Endodermal cell (in vitro differentiated cells): ENCODE results near the gene DNAH8. TPM values are rescaled to one million over a fixed set of nuclear protein-coding genes. Genes with fewer than 3 reads are reported as not detected.

Experiments used
- DNase-seq: peaks from one replicate; pipeline ENCODE4 v3.0.0-alpha.2; 2017
- H3K27ac ChIP-seq: 2 replicates; pipeline ENCODE4 v1.5.1; 2013; ENCODE audit warnings: mild to moderate bottlenecking, low read depth, low read length, moderate library complexity
- H3K27me3 ChIP-seq: 2 replicates; pipeline ENCODE4 v1.6.1; 2013; ENCODE audit warnings: mild to moderate bottlenecking, low read length, moderate library complexity; ENCODE audit not compliant: insufficient read depth, control insufficient read depth, poor library complexity, severe bottlenecking
- H3K36me3 ChIP-seq: 2 replicates; pipeline ENCODE4 v1.7.0; 2013; ENCODE audit warnings: mild to moderate bottlenecking, low read length, moderate library complexity; ENCODE audit not compliant: control insufficient read depth, insufficient read depth
- H3K4me1 ChIP-seq: one replicate; pipeline ENCODE4 v1.7.0; 2013; ENCODE audit warnings: low read length; ENCODE audit not compliant: control insufficient read depth, insufficient read depth
- H3K4me3 ChIP-seq: 2 replicates; pipeline ENCODE4 v1.5.1; 2013; ENCODE audit warnings: mild to moderate bottlenecking, low read length, moderate library complexity
- H3K9ac ChIP-seq: 2 replicates; pipeline ENCODE4 v1.6.1; 2013; ENCODE audit warnings: mild to moderate bottlenecking, low read length, moderate library complexity; ENCODE audit not compliant: poor library complexity, severe bottlenecking; ENCODE audit errors: extremely low read depth
- H3K9me3 ChIP-seq: 2 replicates; pipeline ENCODE4 v1.6.1; 2013; ENCODE audit warnings: mild to moderate bottlenecking, low read length, moderate library complexity; ENCODE audit not compliant: control insufficient read depth
- H3K27ac Mint-ChIP-seq: 2 replicates; pipeline ENCODE4 v1.8.0; 2020; ENCODE audit warnings: mixed read lengths
- H3K27me3 Mint-ChIP-seq: 2 replicates; pipeline ENCODE4 v1.8.0; 2021; ENCODE audit warnings: mild to moderate bottlenecking, mixed read lengths; ENCODE audit not compliant: insufficient read depth
- H3K36me3 Mint-ChIP-seq: 2 replicates; pipeline ENCODE4 v1.8.0; 2020; ENCODE audit warnings: low read depth, mixed read lengths
- H3K4me1 Mint-ChIP-seq: 2 replicates; pipeline ENCODE4 v1.8.0; 2020; ENCODE audit warnings: mixed read lengths
- H3K4me3 Mint-ChIP-seq: 2 replicates; pipeline ENCODE4 v1.8.0; 2020; ENCODE audit warnings: mild to moderate bottlenecking, moderate library complexity, mixed read lengths
- H3K9me3 Mint-ChIP-seq: 2 replicates; pipeline ENCODE4 v1.8.0; 2020; ENCODE audit warnings: mild to moderate bottlenecking, mixed read lengths
- CTCF ChIP-seq: fragments of 200-600 bp; sonication (generic); conservative IDR thresholded peaks from 2 replicates; pipeline ENCODE4 v1.5.0; 2021; ENCODE audit warnings: antibody characterized with exemption, mild to moderate bottlenecking
- WGBS, 2 experiments: methylation state at CpG; one replicate each; pipeline versions ENCODE4 v1.1.5 to v1.1.7; 2013; ENCODE audit warnings: missing lambda C conversion rate in 2 of 2, mixed read lengths in 1 of 2; ENCODE audit not compliant: insufficient coverage in 1 of 2, insufficient read length in 1 of 2; 5-methylcytosine and 5-hydroxymethylcytosine counted together
- total RNA-seq, 2 donors: library from RNA; stranded (reverse); fragmentation: NEBNext Ultra II Directional in 1 of 2; extraction: Animal tissue kit (Norgen Biotek cat#: 25700) in 1 of 2; gene quantifications; 2 replicates in 1 of 2; 3 replicates in 1 of 2; pipeline ENCODE4 v1.2.1, GENCODE V29; 2021

Gene DNAH8
- total RNA-seq, 2 donors from 2014 or later: not detected

DNA sequence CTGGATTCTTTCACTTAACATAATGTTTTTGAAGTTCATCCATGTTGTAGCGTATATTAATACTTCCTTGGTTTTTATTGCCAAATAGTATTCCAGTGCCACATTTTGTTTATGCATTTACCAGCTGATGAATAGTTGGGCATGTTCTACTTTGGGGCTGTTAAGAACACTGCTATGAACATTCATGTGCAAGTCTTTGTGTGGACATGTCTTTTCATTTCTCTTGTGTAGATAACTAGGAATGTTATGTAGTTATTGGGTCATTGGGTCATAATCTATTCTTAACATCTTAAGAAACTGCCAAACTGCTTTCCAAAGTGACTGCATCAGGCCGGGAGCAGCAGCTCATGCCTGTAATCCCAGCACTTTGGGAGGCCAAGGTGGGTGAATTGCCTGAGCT is 289.7 kb downstream of the DNAH8 start:
- 100% methylated on average over 1 to 2 of the region's 2 CpGs for WGBS, 2 experiments
- Histone ChIP-seq H3K9ac (no peak overlapping the region), H3K36me3 (no peaks in the 10 kb centered on the region), H3K27ac (no peak overlapping the region), H3K4me1 (peaks cover 12% of the 10 kb centered on the region), H3K4me3 (no peak overlapping the region), H3K27me3 (peaks cover 26% of the 10 kb centered on the region), H3K9me3 (peaks cover 6% of the 10 kb centered on the region)
- H3K4me1 Mint-ChIP-seq: peaks cover 30% of the 10 kb centered on the region
- DNase-seq: no peak
- no peak for TF ChIP-seq CTCF
- no peak overlapping the region for H3K27ac Mint-ChIP-seq
- H3K9me3 Mint-ChIP-seq: no peaks in the 10 kb centered on the region
- H3K36me3 Mint-ChIP-seq: no peaks in the 10 kb centered on the region
- H3K27me3 Mint-ChIP-seq: peaks cover 31% of the 10 kb centered on the region
- no peak overlapping the region for H3K4me3 Mint-ChIP-seq

GRCh38 chr6:39005774-39006173 is 290.7 kb downstream of the DNAH8 start:
- H3K27me3 Mint-ChIP-seq: peaks cover 29% of the 10 kb centered on the region
- H3K9me3 Mint-ChIP-seq: no peaks in the 10 kb centered on the region
- no peak overlapping the region for H3K27ac Mint-ChIP-seq
- no peaks in the 10 kb centered on the region for H3K36me3 Mint-ChIP-seq
- TF ChIP-seq CTCF: no peak
- H3K4me3 Mint-ChIP-seq: no peak overlapping the region
- no peak overlapping the region for H3K4me3 ChIP-seq
- H3K4me1 ChIP-seq: peaks cover 12% of the 10 kb centered on the region
- H3K9me3 ChIP-seq: peaks cover 6% of the 10 kb centered on the region
- H3K36me3 ChIP-seq: no peaks in the 10 kb centered on the region
- no peak overlapping the region for H3K9ac ChIP-seq
- H3K4me1 Mint-ChIP-seq: peaks cover 34% of the 10 kb centered on the region
- DNase-seq: no peak
- WGBS, 2 experiments: 94 to 100% methylated on average over 2 to 3 of the region's 3 CpGs
- no peak overlapping the region for H3K27ac ChIP-seq
- peaks cover 22% of the 10 kb centered on the region for H3K27me3 ChIP-seq

- no peak overlapping the region for H3K4me3 ChIP-seq
- no peak for DNase-seq
- Mint-ChIP-seq H3K4me3 (no peak overlapping the region), H3K4me1 (peaks cover 34% of the 10 kb centered on the region), H3K36me3 (no peaks in the 10 kb centered on the region), H3K27ac (no peak overlapping the region), H3K9me3 (no peaks in the 10 kb centered on the region), H3K27me3 (peaks cover 26% of the 10 kb centered on the region)
- no peak overlapping the region for H3K27ac ChIP-seq
- H3K36me3 ChIP-seq: no peaks in the 10 kb centered on the region
- peaks cover 12% of the 10 kb centered on the region for H3K4me1 ChIP-seq
- no peak for TF ChIP-seq CTCF
- H3K9ac ChIP-seq: no peak overlapping the region
- H3K9me3 ChIP-seq: peaks cover 6% of the 10 kb centered on the region
- 78 to 90% methylated on average over 2 of the region's 3 CpGs for WGBS, 2 experiments
- peaks cover 4% of the 10 kb centered on the region for H3K27me3 ChIP-seq
These were observed 292.5 kb downstream of the DNAH8 start for GRCh38 chr6:39007575-39007974.
